ENCODE measurements around the gene OTOGL.

OTOGL gene

DNA sequence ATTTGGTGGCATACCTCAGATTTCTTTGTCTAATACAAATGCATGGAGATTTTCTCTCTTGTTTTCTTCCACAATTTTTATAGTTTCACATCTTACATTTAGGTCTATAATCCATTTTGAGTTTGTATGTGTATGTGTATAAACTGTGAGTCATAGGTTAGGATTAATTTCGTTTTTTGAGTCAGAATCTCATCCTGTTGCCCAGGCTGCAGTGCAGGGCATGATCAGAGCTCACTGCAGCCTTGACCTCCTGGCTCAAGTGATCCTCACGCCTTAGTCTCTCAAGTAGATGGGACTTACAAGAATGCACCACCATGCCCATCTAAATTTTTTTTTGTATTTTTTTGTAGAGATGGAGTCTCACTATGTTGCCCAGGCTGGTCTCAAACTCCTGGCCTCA lies 71.6 kb downstream of the OTOGL start:
- TF ChIP-seq, protein P1, sequence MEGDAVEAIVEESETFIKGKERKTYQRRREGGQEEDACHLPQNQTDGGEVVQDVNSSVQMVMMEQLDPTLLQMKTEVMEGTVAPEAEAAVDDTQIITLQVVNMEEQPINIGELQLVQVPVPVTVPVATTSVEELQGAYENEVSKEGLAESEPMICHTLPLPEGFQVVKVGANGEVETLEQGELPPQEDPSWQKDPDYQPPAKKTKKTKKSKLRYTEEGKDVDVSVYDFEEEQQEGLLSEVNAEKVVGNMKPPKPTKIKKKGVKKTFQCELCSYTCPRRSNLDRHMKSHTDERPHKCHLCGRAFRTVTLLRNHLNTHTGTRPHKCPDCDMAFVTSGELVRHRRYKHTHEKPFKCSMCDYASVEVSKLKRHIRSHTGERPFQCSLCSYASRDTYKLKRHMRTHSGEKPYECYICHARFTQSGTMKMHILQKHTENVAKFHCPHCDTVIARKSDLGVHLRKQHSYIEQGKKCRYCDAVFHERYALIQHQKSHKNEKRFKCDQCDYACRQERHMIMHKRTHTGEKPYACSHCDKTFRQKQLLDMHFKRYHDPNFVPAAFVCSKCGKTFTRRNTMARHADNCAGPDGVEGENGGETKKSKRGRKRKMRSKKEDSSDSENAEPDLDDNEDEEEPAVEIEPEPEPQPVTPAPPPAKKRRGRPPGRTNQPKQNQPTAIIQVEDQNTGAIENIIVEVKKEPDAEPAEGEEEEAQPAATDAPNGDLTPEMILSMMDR (IDR thresholded peaks at IDR 0.05; ENCODE audit: extremely low read depth, missing control alignments), result no peak
- DNase-seq (ENCODE audit: low spot score), result no peak

DNA sequence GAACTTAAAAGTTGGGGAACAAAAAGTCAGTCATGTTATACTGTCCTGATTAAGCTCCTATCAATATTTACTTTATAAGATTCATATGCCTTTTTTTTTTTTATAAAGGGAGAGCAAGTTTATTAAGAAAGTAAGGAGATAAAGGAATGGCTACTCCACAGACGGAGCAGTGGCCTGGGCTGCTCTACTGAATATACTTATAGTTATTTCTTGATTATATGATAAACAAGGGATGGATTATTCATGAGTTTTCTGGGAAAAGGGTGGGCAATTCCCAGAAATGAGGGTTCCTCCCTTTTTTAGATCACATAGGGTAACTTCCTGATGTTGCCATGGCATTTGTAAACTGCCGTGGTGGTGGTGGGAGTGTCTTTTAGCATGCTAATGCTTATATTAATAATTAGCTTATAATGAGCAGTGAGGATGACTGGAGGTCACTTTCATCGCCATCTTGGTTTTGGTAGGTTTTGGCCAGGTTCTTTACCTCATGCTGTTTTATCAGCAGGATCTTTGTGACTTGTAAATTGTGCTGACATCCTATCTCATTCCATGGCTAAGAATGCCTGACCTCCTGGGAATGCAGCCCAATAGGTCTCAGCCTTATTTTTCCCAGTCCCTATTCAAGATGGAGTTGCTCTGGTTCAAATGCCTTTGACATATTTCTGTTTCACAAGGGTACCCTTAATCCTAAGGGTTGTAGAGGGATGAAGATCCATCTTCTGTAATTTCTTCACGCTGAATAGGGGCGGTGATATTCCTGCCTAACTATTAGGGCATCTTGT lies 73.9 kb downstream of the OTOGL start:
- no peak for DNase-seq (ENCODE audit: low spot score)
- TF ChIP-seq, protein P1 (IDR thresholded peaks at IDR 0.05; ENCODE audit: extremely low read depth, missing control alignments), result no peak

DNA sequence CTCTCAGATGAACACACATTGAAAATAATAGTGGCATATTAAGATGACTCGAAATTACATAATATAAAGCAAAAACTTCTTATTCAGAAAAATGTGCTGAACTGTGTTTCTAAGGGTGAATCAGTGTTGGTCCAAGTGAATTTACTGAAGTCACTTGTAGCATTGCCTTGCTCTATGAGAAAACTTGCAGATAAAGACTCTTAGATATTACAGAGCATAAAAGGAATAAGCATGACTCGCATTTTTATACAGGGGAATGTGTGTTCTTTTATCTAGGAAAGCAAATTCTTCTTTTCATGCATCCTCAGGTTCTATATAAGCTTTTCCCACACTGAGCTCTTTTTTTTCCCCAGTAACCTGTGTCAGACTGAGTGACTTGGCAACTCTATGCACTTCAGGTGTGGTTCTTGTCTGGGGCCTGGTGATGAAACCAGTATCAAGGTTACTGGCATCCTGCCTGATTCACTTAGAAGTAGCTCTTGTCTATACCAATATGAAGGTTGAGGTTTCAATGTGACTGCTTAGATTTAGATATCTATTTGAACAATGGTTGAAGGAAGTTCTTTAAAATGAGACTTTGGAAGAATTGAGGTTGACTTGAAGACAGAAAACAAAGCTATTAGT lies 76.1 kb downstream of the OTOGL start:
- no peak for DNase-seq (ENCODE audit: low spot score)
- TF ChIP-seq, protein P1 (IDR thresholded peaks at IDR 0.05; ENCODE audit: extremely low read depth, missing control alignments), result no peak

DNA sequence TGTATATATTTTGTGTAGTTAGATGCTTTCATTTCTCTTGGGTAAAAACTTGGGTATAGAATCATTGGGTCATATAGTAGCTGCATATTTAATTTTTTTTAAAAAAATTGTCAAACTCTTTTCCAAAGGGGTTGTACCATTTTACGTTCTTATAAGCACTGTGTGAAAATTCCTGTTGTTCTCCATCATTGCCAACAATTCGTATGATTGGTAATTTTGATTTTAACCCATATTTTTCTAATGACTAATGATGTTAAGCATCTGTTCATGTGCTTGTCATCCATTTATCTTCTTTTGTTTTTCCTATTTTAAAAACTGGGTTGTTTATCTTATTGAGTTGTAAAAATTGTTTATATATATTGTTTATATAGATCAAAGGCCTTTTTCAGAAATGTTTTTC lies 77.4 kb downstream of the OTOGL start:
- no peak for DNase-seq (ENCODE audit: low spot score)
- TF ChIP-seq, protein P1 (IDR thresholded peaks at IDR 0.05; ENCODE audit: extremely low read depth, missing control alignments), result no peak

DNA sequence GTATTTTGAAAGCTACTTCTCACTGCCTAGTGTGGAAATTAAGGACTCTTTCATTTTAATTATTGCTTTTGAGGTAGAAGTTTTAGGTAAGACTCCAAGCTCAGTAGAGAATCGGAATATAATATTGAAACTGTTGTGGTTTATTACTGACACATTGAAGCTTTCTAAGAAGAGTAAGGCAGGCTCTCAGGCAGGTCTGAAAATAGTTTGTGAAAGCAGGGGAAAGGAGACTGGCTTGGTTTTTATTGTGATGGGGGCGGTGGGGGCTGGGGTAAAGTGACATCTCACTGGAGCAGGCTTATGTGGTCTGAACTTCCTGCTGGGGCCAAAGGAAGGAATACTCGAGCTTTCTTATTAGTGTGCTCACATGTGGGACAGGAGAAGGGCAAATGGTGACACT lies 79.5 kb downstream of the OTOGL start:
- TF ChIP-seq, protein P1 (IDR thresholded peaks at IDR 0.05; ENCODE audit: extremely low read depth, missing control alignments), result no peak
- peak; percentile 14 for DNase-seq (ENCODE audit: low spot score)

DNA sequence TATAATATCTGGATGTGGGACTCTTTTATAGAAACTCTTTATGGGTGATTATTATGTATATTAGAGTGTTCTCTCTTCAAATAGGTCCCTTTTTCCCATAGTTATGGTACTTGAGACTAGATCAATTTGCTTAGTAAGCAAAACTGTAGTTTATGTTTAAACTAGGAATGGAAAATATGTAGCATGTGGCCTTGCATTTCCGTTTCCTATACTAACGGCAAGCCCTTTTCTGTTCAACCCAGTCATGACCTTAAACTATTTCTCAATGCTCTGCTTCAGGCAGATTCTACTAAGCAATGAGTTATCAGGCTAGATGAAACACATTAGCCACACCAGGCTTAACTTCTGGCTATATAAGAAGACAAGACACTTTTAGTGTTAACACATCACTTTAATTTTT lies 84.6 kb downstream of the OTOGL start:
- no peak for DNase-seq (ENCODE audit: low spot score)

DNA sequence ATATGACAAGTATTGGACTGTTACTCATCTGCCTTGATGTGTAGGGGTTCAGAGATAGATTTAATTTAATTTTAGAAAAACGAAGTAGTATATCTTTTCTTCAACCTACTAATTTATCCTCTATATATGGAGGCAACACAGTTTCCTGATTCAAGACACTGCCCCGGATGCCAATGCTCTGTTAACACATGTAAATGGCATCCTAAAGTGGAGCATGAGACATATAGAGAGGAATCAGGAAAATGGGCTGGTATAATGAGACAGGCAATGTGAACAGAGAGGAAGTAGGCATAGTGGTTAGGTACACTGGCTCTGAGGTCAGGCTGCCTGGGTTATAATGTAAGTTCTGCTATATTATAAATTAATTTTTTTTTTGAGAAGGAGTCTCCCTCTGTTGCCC lies 85.6 kb downstream of the OTOGL start:
- no peak for DNase-seq (ENCODE audit: low spot score)
- TF ChIP-seq, protein P1 (IDR thresholded peaks at IDR 0.05; ENCODE audit: extremely low read depth, missing control alignments), result no peak

More for the DNA sequence above, 84.6 kb downstream of the OTOGL start:
- TF ChIP-seq, protein P1 (IDR thresholded peaks at IDR 0.05; ENCODE audit: extremely low read depth, missing control alignments), result no peak
